ENCODE results near the gene PNMT. TPM values are rescaled to one million over a fixed set of nuclear protein-coding genes. Genes with fewer than 3 reads are reported as not detected.

PNMT gene
- total and polyA plus RNA-seq, 2 donors (not counting 3 experiments of a cell fraction or from before 2014, with no cell fraction given) = 0.11 TPM; not detected in 1

DNA sequence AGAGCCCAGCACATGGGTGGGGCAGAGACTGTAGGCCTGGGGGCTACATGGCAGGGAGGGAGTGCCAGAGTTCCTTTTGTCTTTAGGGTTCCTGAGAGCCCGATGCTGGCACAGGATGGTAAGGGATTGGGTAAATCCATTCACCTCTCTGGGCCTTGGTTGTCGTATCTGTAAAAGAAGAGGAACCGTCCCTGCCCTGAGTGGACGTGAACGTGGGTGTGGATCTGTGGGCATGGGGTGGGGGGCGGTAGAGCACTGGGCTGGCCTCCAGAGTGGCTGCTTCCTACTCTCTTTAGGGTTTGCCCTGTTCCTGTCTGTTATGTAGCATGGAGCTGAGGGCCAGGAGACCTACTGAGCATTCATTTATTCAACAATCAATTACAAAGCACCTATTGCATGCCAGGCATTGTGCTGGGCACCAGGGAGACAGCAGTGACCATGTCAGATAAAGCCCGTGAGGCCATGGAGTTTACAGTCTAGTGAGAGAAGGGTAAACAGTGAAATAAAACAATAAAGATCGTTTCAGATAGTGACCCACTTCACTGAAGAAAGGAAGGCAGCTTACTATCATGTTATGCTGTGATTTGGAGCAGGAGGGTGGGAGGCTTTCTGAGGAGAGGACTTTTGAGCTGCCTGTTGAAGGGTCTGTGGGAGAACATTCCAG lies 16.2 kb upstream of the PNMT start:
- DNase-seq (ENCODE audit: low read depth, low spot score) = peak; percentile 33

DNA sequence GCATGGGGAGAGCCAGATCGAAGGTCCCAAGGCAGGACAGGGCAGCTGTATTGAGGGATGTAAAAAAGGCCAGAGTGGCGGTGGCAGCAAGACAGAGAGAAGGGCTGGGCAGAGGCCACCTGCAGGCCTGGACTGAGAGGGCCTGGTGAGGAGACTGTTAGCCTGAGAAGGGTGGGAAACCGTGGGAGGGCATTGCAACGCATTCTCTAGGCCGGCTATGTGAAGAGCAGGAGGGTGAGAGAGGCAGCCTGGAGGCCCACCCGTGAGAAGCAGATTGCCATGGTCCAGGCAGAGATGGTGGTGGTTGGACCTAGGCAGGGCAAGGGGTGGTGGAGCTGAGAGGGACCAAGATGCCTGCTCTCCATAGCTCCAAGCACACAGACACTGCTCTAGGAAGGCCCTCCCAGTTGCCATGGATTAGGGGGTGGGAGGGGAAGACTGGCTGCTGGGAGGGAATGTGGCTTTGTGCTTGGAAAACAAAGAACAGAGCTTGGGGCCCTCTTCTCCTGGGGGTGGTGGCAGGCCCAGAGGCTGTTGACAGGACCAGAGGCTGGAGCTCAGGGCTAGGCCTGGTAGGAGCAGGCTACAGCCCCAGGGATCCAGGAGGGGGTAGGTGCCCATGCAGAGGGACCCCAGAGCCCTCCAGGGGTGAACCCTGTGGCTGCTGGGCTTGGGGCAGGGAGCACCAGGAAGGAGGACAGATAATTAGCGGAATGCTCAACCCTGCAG lies 15.5 kb upstream of the PNMT start:
- no peak overlapping the region for H3K9ac ChIP-seq (replicated peaks; ENCODE audit: extremely low read depth, insufficient read depth, low read length)
- no peaks in the 10 kb centered on the region for H3K79me2 ChIP-seq (ENCODE audit: control insufficient read depth, insufficient read depth, low read length)
- dilution Hi-C loops (cut with MboI; ENCODE audit: extremely low pct_ligation_motif_present, low sequenced_read_pairs) (no loop called here), intact Hi-C loops (cut with micrococcal nuclease) (loop anchor here (2.0 kb wide), 1 partner anchor 30 kb away; no protein-coding TSS in a partner anchor)
- no peak overlapping the region for H3K27ac ChIP-seq (ENCODE audit: insufficient read depth, low read depth, low read length)
- peak; percentile 42 for DNase-seq (ENCODE audit: low read depth, low spot score)
- no peaks in the 10 kb centered on the region for H3K4me1 ChIP-seq (ENCODE audit: control insufficient read depth, extremely low read depth, insufficient read depth, low read length)
- ChIA-PET POLR2A (no interaction called here), CTCF (interaction anchor here (1.0 to 9.3 kb wide), 15 partner anchors 9 to 117 kb away, joined by 3 to 114 read pairs (median 8); partner anchors contain the start of genes PNMT, STARD3 and TCAP)
- no peak for FAIRE-seq
- no peaks in the 10 kb centered on the region for H3K27me3 ChIP-seq (ENCODE audit: control insufficient read depth in 2 of 2, insufficient read depth in 2 of 2, low read length in 2 of 2)
- H3K4me2 ChIP-seq (ENCODE audit: insufficient read depth, low read length) = no peak overlapping the region
- H3K4me3 ChIP-seq (replicated peaks in 1 of 3; ENCODE audit: insufficient read depth in 1 of 3, low read depth in 1 of 3, low read length in 3 of 3) = no peak overlapping the region
- no peaks in the 10 kb centered on the region for H4K20me1 ChIP-seq (replicated peaks; ENCODE audit: control insufficient read depth, extremely low read depth, insufficient read depth, low read length)
- no peak overlapping the region for H2AFZ ChIP-seq (ENCODE audit: low read depth, low read length)
- H3K36me3 ChIP-seq (ENCODE audit: control insufficient read depth in 2 of 2, extremely low read depth in 1 of 2, insufficient read depth in 2 of 2, low read length in 2 of 2) = no peaks in the 10 kb centered on the region
- TF ChIP-seq POLR2A (IDR thresholded peaks at IDR 0.05; ENCODE audit: low read depth, low read length) (no peak), JUN (IDR thresholded peaks at IDR 0.05; ENCODE audit: borderline replicate concordance, insufficient read depth, insufficient read length, low read depth) (no peak), FOS (IDR thresholded peaks at IDR 0.05; ENCODE audit: borderline replicate concordance, insufficient read depth, low read length) (no peak), GATA2 (IDR thresholded peaks at IDR 0.05; ENCODE audit: insufficient read depth, insufficient read length, low read depth, low read length) (no peak), POLR2AphosphoS5 (IDR thresholded peaks at IDR 0.05; ENCODE audit: insufficient read depth, low read depth, low read length) (no peak), MYC (IDR thresholded peaks at IDR 0.05; ENCODE audit: low read depth, low read length) (no peak), EZH2 (IDR thresholded peaks at IDR 0.05; ENCODE audit: borderline replicate concordance, low read depth, low read length, severe bottlenecking) (no peak)
- TF ChIP-seq, protein P1, sequence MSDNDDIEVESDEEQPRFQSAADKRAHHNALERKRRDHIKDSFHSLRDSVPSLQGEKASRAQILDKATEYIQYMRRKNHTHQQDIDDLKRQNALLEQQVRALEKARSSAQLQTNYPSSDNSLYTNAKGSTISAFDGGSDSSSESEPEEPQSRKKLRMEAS (IDR thresholded peaks at IDR 0.05; ENCODE audit: insufficient read depth, insufficient read length) = no peak
- TF ChIP-seq, protein P2, sequence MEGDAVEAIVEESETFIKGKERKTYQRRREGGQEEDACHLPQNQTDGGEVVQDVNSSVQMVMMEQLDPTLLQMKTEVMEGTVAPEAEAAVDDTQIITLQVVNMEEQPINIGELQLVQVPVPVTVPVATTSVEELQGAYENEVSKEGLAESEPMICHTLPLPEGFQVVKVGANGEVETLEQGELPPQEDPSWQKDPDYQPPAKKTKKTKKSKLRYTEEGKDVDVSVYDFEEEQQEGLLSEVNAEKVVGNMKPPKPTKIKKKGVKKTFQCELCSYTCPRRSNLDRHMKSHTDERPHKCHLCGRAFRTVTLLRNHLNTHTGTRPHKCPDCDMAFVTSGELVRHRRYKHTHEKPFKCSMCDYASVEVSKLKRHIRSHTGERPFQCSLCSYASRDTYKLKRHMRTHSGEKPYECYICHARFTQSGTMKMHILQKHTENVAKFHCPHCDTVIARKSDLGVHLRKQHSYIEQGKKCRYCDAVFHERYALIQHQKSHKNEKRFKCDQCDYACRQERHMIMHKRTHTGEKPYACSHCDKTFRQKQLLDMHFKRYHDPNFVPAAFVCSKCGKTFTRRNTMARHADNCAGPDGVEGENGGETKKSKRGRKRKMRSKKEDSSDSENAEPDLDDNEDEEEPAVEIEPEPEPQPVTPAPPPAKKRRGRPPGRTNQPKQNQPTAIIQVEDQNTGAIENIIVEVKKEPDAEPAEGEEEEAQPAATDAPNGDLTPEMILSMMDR (IDR thresholded peaks at IDR 0.05; ENCODE audit: extremely low read depth in 1 of 2, insufficient read depth in 1 of 2, low read depth in 1 of 2, low read length in 2 of 2) = no peak
- no peaks in the 10 kb centered on the region for H3K9me3 ChIP-seq (replicated peaks; ENCODE audit: control insufficient read depth, insufficient read depth, low read length)
- no peaks in the 10 kb centered on the region for H3K9me1 ChIP-seq (replicated peaks; ENCODE audit: control insufficient read depth, extremely low read depth, insufficient read depth, low read length)
- no TSS peak for BruUV-seq (replicated peaks)

More for the DNA sequence above, 16.2 kb upstream of the PNMT start:
- Histone ChIP-seq H4K20me1 (replicated peaks; ENCODE audit: control insufficient read depth, extremely low read depth, insufficient read depth, low read length) (no peaks in the 10 kb centered on the region), H3K4me3 (replicated peaks in 1 of 3; ENCODE audit: insufficient read depth in 1 of 3, low read depth in 1 of 3, low read length in 3 of 3) (no peak overlapping the region), H3K4me1 (ENCODE audit: control insufficient read depth, extremely low read depth, insufficient read depth, low read length) (no peaks in the 10 kb centered on the region), H3K27ac (ENCODE audit: insufficient read depth, low read depth, low read length) (no peak overlapping the region), H3K9me1 (replicated peaks; ENCODE audit: control insufficient read depth, extremely low read depth, insufficient read depth, low read length) (no peaks in the 10 kb centered on the region), H3K9me3 (replicated peaks; ENCODE audit: control insufficient read depth, insufficient read depth, low read length) (no peaks in the 10 kb centered on the region), H3K79me2 (ENCODE audit: control insufficient read depth, insufficient read depth, low read length) (no peaks in the 10 kb centered on the region), H3K9ac (replicated peaks; ENCODE audit: extremely low read depth, insufficient read depth, low read length) (no peak overlapping the region), H3K36me3 (ENCODE audit: control insufficient read depth in 2 of 2, extremely low read depth in 1 of 2, insufficient read depth in 2 of 2, low read length in 2 of 2) (no peaks in the 10 kb centered on the region), H2AFZ (ENCODE audit: low read depth, low read length) (no peak overlapping the region), H3K4me2 (ENCODE audit: insufficient read depth, low read length) (no peak overlapping the region), H3K27me3 (ENCODE audit: control insufficient read depth in 2 of 2, insufficient read depth in 2 of 2, low read length in 2 of 2) (no peaks in the 10 kb centered on the region)
- BruUV-seq (replicated peaks) = no TSS peak
- ChIA-PET CTCF (interaction anchor here (1.0 to 9.3 kb wide), 13 partner anchors 8 to 116 kb away, joined by 3 to 114 read pairs (median 9); partner anchors contain the start of genes PNMT, STARD3 and TCAP), POLR2A (no interaction called here)
- FAIRE-seq = no peak
- intact Hi-C loops (cut with micrococcal nuclease) (loop anchor here (2.0 kb wide), 1 partner anchor 29 kb away; no protein-coding TSS in a partner anchor), dilution Hi-C loops (cut with MboI; ENCODE audit: extremely low pct_ligation_motif_present, low sequenced_read_pairs) (no loop called here)
- TF ChIP-seq MYC (IDR thresholded peaks at IDR 0.05; ENCODE audit: low read depth, low read length) (no peak), JUN (IDR thresholded peaks at IDR 0.05; ENCODE audit: borderline replicate concordance, insufficient read depth, insufficient read length, low read depth) (no peak), GATA2 (IDR thresholded peaks at IDR 0.05; ENCODE audit: insufficient read depth, insufficient read length, low read depth, low read length) (no peak), FOS (IDR thresholded peaks at IDR 0.05; ENCODE audit: borderline replicate concordance, insufficient read depth, low read length) (no peak), POLR2A (IDR thresholded peaks at IDR 0.05; ENCODE audit: low read depth, low read length) (no peak), EZH2 (IDR thresholded peaks at IDR 0.05; ENCODE audit: borderline replicate concordance, low read depth, low read length, severe bottlenecking) (no peak)
- TF ChIP-seq, protein P1 (IDR thresholded peaks at IDR 0.05; ENCODE audit: insufficient read depth, insufficient read length) = no peak

All from endothelial cell of umbilical vein (primary cell).